HepG2 (cell line): Measurements from ENCODE around the gene CTDSPL2. TPM values are rescaled to one million over a fixed set of nuclear protein-coding genes. Genes with fewer than 3 reads are reported as not detected.

ENCODE experiments used
- ATAC-seq: fragments of 200-7000 bp; cut with Tn5 transposase; 3 replicates; pipeline ENCODE4 v1.9.1; 2020; ENCODE audit warnings: mild to moderate bottlenecking, moderate library complexity
- BruUV-seq: library from RNA; stranded (reverse); fragments of 400-500 nt; replicated peaks from 2 replicates; lab custom pipeline; 2021; lab: Mats Ljungman, UMichigan
- CTCF ChIA-PET: fragments of 300-600 bp; formaldehyde crosslinking; extraction: SDS; loops from one replicate; lab custom pipeline; 2021; ENCODE audit warnings: low total read pairs, inconsistent platforms, low intra/inter-chr PET ratio; lab: Yijun Ruan, JAX
- POLR2A ChIA-PET: fragments of 350-600 bp; sonication (Branson Sonifier 250); formaldehyde crosslinking; loops from one replicate; lab custom pipeline; 2020; ENCODE audit warnings: antibody characterized with exemption, inconsistent platforms; lab: Yijun Ruan, JAX
- DNase-seq: peaks from one replicate; pipeline ENCODE4 v3.0.0-alpha.2; 2015; ENCODE audit warnings: low spot score
- FAIRE-seq: peaks from 3 replicates; lab custom pipeline; 2011; peaks lifted over from hg19 to GRCh38; lab: Jason Lieb, UNC
- H2AFZ ChIP-seq: one replicate; pipeline ENCODE4 v1.6.1; 2011; ENCODE audit warnings: low read length, inconsistent platforms
- H3K27ac ChIP-seq: fragments of 300-600 bp; 3 replicates; pipeline ENCODE4 v1.8.0; 2011; ENCODE audit warnings: mixed run types, mild to moderate bottlenecking, mixed read lengths, low read length, inconsistent platforms; ENCODE audit not compliant: insufficient read depth; ENCODE audit errors: extremely low read length
- H3K27me3 ChIP-seq, 2 experiments: fragments of 200-600 bp in 1 of 2; 2 replicates in 1 of 2; 3 replicates in 1 of 2; pipeline versions ENCODE4 v1.6.0 to v1.8.0; 2011; ENCODE audit warnings: low read length in 2 of 2, mild to moderate bottlenecking in 2 of 2, moderate library complexity in 2 of 2, inconsistent platforms in 1 of 2; ENCODE audit not compliant: insufficient read depth in 2 of 2, control insufficient read depth in 1 of 2
- H3K36me3 ChIP-seq, 2 experiments: fragments of 200-600 bp in 1 of 2; replicated peaks in 1 of 2; 2 replicates in 1 of 2; 3 replicates in 1 of 2; pipeline versions ENCODE4 v1.5.1 to v1.8.0; 2011; ENCODE audit warnings: low read length in 2 of 2, inconsistent platforms in 1 of 2; ENCODE audit not compliant: insufficient read depth in 2 of 2, control insufficient read depth in 1 of 2
- H3K4me1 ChIP-seq: 2 replicates; pipeline ENCODE4 v1.5.1; 2012; ENCODE audit warnings: low read length, inconsistent platforms; ENCODE audit not compliant: insufficient read depth
- H3K4me2 ChIP-seq: 2 replicates; pipeline ENCODE4 v1.6.0; 2011; ENCODE audit warnings: low read depth, low read length, inconsistent platforms
- H3K4me3 ChIP-seq, 3 experiments: fragments of 200-600 bp in 1 of 3; sonication (generic), shearing (Covaris generic) in 1 of 3; replicated peaks in 1 of 3; 2 replicates each; pipeline ENCODE4 v1.5.1; 2011 to 2016; ENCODE audit warnings: low read length in 3 of 3, inconsistent platforms in 2 of 3, low read depth in 2 of 3, mild to moderate bottlenecking in 2 of 3, control low read depth in 1 of 3, mixed read lengths in 1 of 3; ENCODE audit not compliant: insufficient read depth in 1 of 3
- H3K79me2 ChIP-seq: one replicate; pipeline ENCODE4 v1.6.1; 2011; ENCODE audit warnings: low read length, inconsistent platforms; ENCODE audit not compliant: insufficient read depth
- H3K9ac ChIP-seq: 2 replicates; pipeline ENCODE4 v1.6.0; 2011; ENCODE audit warnings: mild to moderate bottlenecking, low read depth, low read length, inconsistent platforms; ENCODE audit not compliant: insufficient read depth
- H3K9me3 ChIP-seq: 2 replicates; pipeline ENCODE4 v1.5.1; 2012; ENCODE audit warnings: mild to moderate bottlenecking, low read length
- H4K20me1 ChIP-seq: 2 replicates; pipeline ENCODE4 v1.6.0; 2011; ENCODE audit warnings: inconsistent platforms, mild to moderate bottlenecking, low read length, moderate library complexity; ENCODE audit not compliant: insufficient read depth
- BRD4 ChIP-seq: sonication (generic); formaldehyde crosslinking; IDR thresholded peaks from 2 replicates; pipeline ENCODE4 v1.4.0; 2020; ENCODE audit warnings: missing genetic modification reagents
- GZF1 ChIP-seq: sonication (generic); formaldehyde crosslinking; IDR thresholded peaks from 2 replicates; pipeline ENCODE4 v1.5.1; 2020; ENCODE audit warnings: mild to moderate bottlenecking, missing genetic modification reagents
- KLF15 ChIP-seq: sonication (generic); formaldehyde crosslinking; IDR thresholded peaks from 2 replicates; pipeline ENCODE4 v1.8.1; 2023; ENCODE audit warnings: borderline replicate concordance, mild to moderate bottlenecking, inconsistent platforms, missing genetic modification reagents, mixed read lengths
- MZF1 ChIP-seq: sonication (generic); formaldehyde crosslinking; IDR thresholded peaks from 2 replicates; pipeline ENCODE4 v1.8.1; 2023; ENCODE audit warnings: mild to moderate bottlenecking, missing genetic modification reagents, borderline replicate concordance
- NCOA2 ChIP-seq: sonication (generic); formaldehyde crosslinking; IDR thresholded peaks from 2 replicates; pipeline ENCODE4 v1.8.0; 2022; ENCODE audit warnings: inconsistent platforms
- NRL ChIP-seq: sonication (generic); formaldehyde crosslinking; IDR thresholded peaks from 2 replicates; pipeline ENCODE4 v1.5.0; 2020; ENCODE audit warnings: missing genetic modification reagents, mild to moderate bottlenecking, moderate library complexity, borderline replicate concordance
- PCBP1 ChIP-seq: fragments of 200-400 bp; formaldehyde crosslinking; IDR thresholded peaks from 2 replicates; pipeline ENCODE4 v1.6.1; 2017; ENCODE audit warnings: mild to moderate bottlenecking, low read depth, low read length, borderline replicate concordance
- RXRA ChIP-seq: sonication (generic); formaldehyde crosslinking; IDR thresholded peaks from 2 replicates; pipeline ENCODE4 v1.5.1; 2020; ENCODE audit warnings: missing genetic modification reagents
- SP5 ChIP-seq: IDR thresholded peaks from 2 replicates; pipeline ENCODE4 v1.6.1; 2016; ENCODE audit warnings: low read depth, borderline replicate concordance
- ZMYM2 ChIP-seq: sonication (generic); formaldehyde crosslinking; IDR thresholded peaks from 2 replicates; pipeline ENCODE4 v1.8.0; 2022; ENCODE audit warnings: mild to moderate bottlenecking, missing genetic modification reagents
- ZNF317 ChIP-seq: sonication (generic); formaldehyde crosslinking; IDR thresholded peaks from 2 replicates; pipeline ENCODE4 v1.5.0; 2020; ENCODE audit warnings: mild to moderate bottlenecking, missing genetic modification reagents
- WGBS: methylation state at CpG from one replicate; pipeline ENCODE4 v1.1.6; 2017; ENCODE audit warnings: low lambda C conversion rate; 5-methylcytosine and 5-hydroxymethylcytosine counted together
- in situ Hi-C: cut with HindIII; loops from 2 replicates; pipeline ENCODE4 v1.10.0; 2017; ENCODE audit warnings: low pct_unique_long_range_greater_than_20kb; ENCODE audit not compliant: extremely low pct_ligation_motif_present
- intact Hi-C: fragments of 100-400 bp; cut with micrococcal nuclease; formaldehyde crosslinking; loops from one replicate; pipeline ENCODE4 v1.10.0; 2022; ENCODE audit not compliant: unreplicated experiment
- polyA plus RNA-seq, 8 experiments: library from polyadenylated mRNA; depleted of rRNA in 3 of 8; stranded (reverse) in 7 of 8; unstranded in 1 of 8; fragments of >200 nt; fragmentation: Illumina TruSeq in 4 of 8; extraction: Trizol in 4 of 8; gene quantifications; 2 replicates each; pipeline versions ENCODE4 v1.2.1 to v1.2.3, GENCODE V29; 2011 to 2016; ENCODE audit warnings: low read depth in 4 of 8, missing spikeins in 1 of 8, mixed read lengths in 1 of 8; ENCODE audit not compliant: insufficient read depth in 1 of 8
- total RNA-seq, 5 experiments: library from RNA; depleted of rRNA; stranded (reverse); fragments of >200 nt; fragmentation: Illumina TruSeq; extraction: Trizol; gene quantifications; 2 replicates each; pipeline ENCODE4 v1.2.3, GENCODE V29; 2016; ENCODE audit warnings: low read depth in 1 of 5
- TF ChIP-seq, protein P1 (sequence below): sonication (generic); formaldehyde crosslinking; IDR thresholded peaks from 2 replicates; pipeline ENCODE4 v1.5.1; 2020; ENCODE audit warnings: mild to moderate bottlenecking, missing genetic modification reagents, moderate library complexity
- TF ChIP-seq, protein P2 (sequence below): sonication (generic); formaldehyde crosslinking; conservative IDR thresholded peaks from 2 replicates; pipeline ENCODE4 v1.4.0; 2020; ENCODE audit warnings: missing genetic modification reagents
- TF ChIP-seq, protein P3 (sequence below), 2 experiments: sonication (generic) in 1 of 2; formaldehyde crosslinking in 1 of 2; IDR thresholded peaks; 2 replicates each; pipeline versions ENCODE4 v1.5.1 to v1.6.1; 2011 to 2020; ENCODE audit warnings: borderline replicate concordance in 1 of 2, low read depth in 1 of 2, low read length in 1 of 2, mild to moderate bottlenecking in 1 of 2, missing genetic modification reagents in 1 of 2, moderate library complexity in 1 of 2

CTDSPL2 gene
- total and polyA plus RNA-seq, 2 of the 13 experiments (the other 11 are each of a cell fraction or from before 2014, with no cell fraction given), result 37.4 to 56.2 TPM

DNA sequence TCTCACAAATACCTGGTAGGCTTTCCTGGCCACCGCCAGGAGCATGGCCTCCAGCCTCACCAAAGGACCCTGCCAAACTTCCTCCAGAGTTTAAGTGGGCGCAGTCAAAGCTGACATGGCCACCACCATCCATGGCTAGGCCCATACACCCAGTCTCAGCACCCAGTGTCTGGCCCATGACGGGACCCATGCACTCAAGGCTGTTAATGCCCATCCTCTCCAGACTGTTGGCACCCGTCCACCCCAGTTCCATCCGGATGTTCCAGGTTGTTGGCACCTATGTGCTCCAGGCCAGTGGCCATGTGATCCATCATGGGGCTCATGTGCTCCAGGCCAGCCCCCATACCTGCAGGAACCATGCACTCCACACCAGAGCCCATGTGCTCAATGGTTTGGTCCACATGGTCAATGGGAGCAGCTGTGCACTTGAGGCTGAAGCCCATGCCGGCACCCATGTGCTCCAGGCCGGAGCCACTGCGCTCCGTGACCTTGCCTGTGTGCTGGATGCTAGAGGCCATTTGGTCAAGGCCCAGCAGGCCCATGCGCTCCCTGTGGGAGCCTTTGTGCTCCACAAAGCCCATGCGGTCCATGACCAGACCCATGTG is 20.4 kb downstream of the CTDSPL2 start:
- Histone ChIP-seq H3K79me2 (peaks cover 91% of the 10 kb centered on the region), H4K20me1 (peaks cover 12% of the 10 kb centered on the region; the same call in 1 of the 2 replicates), H3K27me3 (no peaks in the 10 kb centered on the region), H3K9me3 (no peaks in the 10 kb centered on the region), H3K27ac (no peak overlapping the region), H3K9ac (no peak overlapping the region), H3K4me3 (no peak overlapping the region), H2AFZ (no peak overlapping the region), H3K4me1 (peaks cover under 1% of the 10 kb centered on the region; the same call in 1 of the 2 replicates), H3K4me2 (no peak overlapping the region), H3K36me3 (peaks cover 1 to 9% of the 10 kb centered on the region in 2 experiments; a peak in 2 of 5 replicates)
- in situ Hi-C loops (no loop called here), intact Hi-C loops (no loop called here)
- POLR2A ChIA-PET, result no interaction called here
- FAIRE-seq (no peak), DNase-seq (no peak), ATAC-seq (no peak)
- 95% methylated on average over 8 of the region's 11 CpGs for WGBS
- CTCF ChIA-PET, result no interaction called here
- no TSS peak for BruUV-seq
- TF ChIP-seq MZF1 (CRISPR knock-in tag) (no peak), GZF1 (CRISPR knock-in tag) (no peak), NRL (CRISPR knock-in tag) (no peak), KLF15 (no peak), BRD4 (CRISPR knock-in tag) (no peak), RXRA (CRISPR knock-in tag) (no peak), NCOA2 (CRISPR knock-in tag) (no peak), ZNF317 (CRISPR knock-in tag) (no peak), SP5 (CRISPR knock-in tag) (no peak), ZMYM2 (CRISPR knock-in tag) (no peak), PCBP1 (no peak)
- TF ChIP-seq, protein P1, sequence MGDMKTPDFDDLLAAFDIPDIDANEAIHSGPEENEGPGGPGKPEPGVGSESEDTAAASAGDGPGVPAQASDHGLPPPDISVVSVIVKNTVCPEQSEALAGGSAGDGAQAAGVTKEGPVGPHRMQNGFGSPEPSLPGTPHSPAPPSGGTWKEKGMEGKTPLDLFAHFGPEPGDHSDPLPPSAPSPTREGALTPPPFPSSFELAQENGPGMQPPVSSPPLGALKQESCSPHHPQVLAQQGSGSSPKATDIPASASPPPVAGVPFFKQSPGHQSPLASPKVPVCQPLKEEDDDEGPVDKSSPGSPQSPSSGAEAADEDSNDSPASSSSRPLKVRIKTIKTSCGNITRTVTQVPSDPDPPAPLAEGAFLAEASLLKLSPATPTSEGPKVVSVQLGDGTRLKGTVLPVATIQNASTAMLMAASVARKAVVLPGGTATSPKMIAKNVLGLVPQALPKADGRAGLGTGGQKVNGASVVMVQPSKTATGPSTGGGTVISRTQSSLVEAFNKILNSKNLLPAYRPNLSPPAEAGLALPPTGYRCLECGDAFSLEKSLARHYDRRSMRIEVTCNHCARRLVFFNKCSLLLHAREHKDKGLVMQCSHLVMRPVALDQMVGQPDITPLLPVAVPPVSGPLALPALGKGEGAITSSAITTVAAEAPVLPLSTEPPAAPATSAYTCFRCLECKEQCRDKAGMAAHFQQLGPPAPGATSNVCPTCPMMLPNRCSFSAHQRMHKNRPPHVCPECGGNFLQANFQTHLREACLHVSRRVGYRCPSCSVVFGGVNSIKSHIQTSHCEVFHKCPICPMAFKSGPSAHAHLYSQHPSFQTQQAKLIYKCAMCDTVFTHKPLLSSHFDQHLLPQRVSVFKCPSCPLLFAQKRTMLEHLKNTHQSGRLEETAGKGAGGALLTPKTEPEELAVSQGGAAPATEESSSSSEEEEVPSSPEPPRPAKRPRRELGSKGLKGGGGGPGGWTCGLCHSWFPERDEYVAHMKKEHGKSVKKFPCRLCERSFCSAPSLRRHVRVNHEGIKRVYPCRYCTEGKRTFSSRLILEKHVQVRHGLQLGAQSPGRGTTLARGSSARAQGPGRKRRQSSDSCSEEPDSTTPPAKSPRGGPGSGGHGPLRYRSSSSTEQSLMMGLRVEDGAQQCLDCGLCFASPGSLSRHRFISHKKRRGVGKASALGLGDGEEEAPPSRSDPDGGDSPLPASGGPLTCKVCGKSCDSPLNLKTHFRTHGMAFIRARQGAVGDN (CRISPR knock-in tag), result peak; percentile 26
- TF ChIP-seq, protein P2, sequence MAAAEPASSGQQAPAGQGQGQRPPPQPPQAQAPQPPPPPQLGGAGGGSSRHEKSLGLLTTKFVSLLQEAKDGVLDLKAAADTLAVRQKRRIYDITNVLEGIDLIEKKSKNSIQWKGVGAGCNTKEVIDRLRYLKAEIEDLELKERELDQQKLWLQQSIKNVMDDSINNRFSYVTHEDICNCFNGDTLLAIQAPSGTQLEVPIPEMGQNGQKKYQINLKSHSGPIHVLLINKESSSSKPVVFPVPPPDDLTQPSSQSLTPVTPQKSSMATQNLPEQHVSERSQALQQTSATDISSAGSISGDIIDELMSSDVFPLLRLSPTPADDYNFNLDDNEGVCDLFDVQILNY, result no peak
- TF ChIP-seq, protein P3, sequence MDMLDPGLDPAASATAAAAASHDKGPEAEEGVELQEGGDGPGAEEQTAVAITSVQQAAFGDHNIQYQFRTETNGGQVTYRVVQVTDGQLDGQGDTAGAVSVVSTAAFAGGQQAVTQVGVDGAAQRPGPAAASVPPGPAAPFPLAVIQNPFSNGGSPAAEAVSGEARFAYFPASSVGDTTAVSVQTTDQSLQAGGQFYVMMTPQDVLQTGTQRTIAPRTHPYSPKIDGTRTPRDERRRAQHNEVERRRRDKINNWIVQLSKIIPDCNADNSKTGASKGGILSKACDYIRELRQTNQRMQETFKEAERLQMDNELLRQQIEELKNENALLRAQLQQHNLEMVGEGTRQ (IDR thresholded peaks at IDR 0.05; ENCODE audit: low read depth, low read length), result no peak
- TF ChIP-seq, protein P3 (CRISPR knock-in tag; IDR thresholded peaks at IDR 0.05; ENCODE audit: borderline replicate concordance), result no peak
